ENCODE data around the gene C5orf22.

Gene C5orf22

DNA sequence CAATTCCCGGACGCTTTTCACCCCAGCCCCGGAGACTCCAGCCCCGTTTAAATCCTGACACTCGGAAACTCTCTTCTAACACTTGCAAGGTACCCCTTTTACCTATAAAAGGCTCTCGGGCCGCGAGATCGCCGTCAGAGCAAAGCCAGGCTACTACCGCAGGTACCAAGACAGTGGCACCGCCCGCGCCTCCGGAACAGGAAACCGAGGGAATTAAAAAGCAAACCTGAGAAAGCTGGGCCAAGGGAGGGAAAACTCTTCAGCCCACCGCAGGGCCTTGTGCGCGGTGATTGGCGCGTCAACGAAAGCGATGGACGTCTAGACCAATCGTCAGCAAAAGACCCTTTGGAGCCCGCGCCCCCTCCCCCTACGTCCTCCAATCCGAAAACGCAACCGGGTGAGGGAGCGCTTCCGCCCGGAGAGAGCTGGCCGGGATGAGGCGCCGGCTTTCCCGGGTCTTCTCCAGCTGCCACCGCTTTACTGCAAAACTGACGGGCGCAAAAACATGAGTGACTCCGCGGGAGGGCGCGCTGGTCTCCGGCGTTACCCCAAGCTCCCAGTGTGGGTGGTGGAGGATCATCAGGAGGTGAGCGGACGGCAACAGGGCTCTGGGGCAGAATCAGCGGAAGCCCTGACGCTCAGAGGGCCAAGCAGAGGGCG is at the start of gene C5orf22, which contains the start of gene DROSHA:
Gene C5orf22 (plus strand): TSS at position 414 of the 660 bp plus-strand sequence. CDS start 92 bp downstream, at position 506.
Gene DROSHA (minus strand): TSS at position 206 of the 660 bp plus-strand sequence. CDS start 3,034 bp downstream, outside the sequence.
- TF ChIP-seq, protein P1, sequence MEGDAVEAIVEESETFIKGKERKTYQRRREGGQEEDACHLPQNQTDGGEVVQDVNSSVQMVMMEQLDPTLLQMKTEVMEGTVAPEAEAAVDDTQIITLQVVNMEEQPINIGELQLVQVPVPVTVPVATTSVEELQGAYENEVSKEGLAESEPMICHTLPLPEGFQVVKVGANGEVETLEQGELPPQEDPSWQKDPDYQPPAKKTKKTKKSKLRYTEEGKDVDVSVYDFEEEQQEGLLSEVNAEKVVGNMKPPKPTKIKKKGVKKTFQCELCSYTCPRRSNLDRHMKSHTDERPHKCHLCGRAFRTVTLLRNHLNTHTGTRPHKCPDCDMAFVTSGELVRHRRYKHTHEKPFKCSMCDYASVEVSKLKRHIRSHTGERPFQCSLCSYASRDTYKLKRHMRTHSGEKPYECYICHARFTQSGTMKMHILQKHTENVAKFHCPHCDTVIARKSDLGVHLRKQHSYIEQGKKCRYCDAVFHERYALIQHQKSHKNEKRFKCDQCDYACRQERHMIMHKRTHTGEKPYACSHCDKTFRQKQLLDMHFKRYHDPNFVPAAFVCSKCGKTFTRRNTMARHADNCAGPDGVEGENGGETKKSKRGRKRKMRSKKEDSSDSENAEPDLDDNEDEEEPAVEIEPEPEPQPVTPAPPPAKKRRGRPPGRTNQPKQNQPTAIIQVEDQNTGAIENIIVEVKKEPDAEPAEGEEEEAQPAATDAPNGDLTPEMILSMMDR (conservative IDR thresholded peaks at IDR 0.05) = no peak
- H3K27ac ChIP-seq = peak within 1 kb of the TSS; percentile 76

DNA sequence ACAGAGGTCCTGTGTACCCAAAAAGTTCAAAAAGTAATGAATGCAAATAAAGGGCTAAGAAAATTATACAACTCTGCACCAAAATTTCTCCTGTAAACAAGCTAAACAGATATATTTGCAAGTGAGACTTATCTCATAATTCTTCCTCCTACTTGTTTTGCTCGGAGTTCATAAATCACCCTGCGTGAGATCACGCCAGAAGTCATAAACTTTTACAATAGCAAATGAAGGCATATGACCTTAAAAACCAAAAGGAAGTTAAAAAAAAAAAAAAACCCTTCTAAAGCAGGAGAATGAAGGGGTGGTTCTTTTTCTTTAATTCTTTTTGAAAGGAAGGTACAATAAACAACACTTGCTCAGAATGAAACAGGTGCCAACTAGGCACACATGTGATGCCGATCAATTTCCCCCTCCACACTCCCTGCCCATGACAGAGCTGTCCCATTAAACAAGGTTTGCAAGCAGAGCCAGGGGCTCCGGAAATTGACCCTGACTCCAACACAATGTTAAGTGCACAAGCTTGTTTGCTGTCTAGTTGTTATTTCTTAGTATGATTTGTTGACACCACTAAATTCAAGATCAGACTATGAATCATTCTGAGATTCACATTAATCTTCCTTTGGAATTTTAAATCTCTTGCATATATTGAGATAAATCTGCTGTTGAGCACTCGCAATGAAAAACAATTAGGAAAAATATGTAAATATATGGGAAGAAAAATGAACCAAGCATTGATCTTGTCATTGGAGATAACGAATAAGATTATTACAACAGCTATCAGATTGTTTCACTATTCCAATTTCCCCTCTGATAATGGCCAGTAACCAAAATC is 46.5 kb upstream of the C5orf22 start:
- H3K27ac ChIP-seq = peak overlapping the region; percentile 21; the same call in 1 of the 2 replicates
- TF ChIP-seq, protein P1 (conservative IDR thresholded peaks at IDR 0.05) = no peak

DNA sequence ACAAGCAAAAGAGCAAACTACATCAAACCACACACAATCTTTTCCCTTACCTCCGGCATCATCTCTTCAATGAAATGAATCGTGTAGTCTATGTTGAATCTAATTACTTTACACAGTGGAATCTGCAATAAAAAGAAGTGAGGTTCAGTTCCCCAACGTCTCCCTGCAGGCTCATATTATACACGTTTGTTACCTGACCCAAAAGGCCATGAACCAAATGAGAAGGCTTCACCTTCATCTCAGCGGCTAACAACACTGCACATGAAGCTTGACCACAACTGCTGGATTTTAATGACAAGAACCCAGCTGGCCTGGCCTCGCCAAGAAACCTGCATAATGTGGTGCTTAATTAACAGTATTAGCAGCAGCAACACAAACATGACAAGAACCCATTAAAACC is 45.7 kb upstream of the C5orf22 start:
- H3K27ac ChIP-seq = peak overlapping the region; percentile 21; the same call in 1 of the 2 replicates
- TF ChIP-seq, protein P1 (conservative IDR thresholded peaks at IDR 0.05) = no peak

GRCh38 chr5:31487506-31487905 is 44.6 kb upstream of the C5orf22 start:
- no peak overlapping the region for H3K27ac ChIP-seq
- TF ChIP-seq, protein P1 (conservative IDR thresholded peaks at IDR 0.05) = no peak

DNA sequence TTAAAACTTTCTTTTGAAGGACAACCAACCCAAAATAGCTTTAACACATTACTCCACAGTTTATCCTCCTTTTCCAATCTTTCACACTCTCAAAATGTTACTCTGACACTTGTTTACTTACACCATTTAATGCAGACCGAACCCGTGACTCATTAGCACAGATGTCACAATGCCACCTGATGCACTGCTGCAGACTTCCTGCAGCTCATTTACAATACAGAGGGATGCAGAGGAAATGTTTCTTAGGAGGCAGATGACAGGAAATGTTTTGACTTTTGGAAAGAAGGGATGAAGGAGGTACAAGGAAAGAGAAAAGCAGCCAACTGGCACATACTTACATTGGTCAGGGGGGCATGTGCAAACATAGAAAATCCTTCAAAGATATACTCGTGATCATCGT is 39.2 kb upstream of the C5orf22 start:
- H3K27ac ChIP-seq = no peak overlapping the region
- TF ChIP-seq, protein P1 (conservative IDR thresholded peaks at IDR 0.05) = no peak

GRCh38 chr5:31495336-31495735 is 36.8 kb upstream of the C5orf22 start:
- H3K27ac ChIP-seq = peak overlapping the region; percentile 15; the same call in 1 of the 2 replicates
- TF ChIP-seq, protein P1 (conservative IDR thresholded peaks at IDR 0.05) = no peak

DNA sequence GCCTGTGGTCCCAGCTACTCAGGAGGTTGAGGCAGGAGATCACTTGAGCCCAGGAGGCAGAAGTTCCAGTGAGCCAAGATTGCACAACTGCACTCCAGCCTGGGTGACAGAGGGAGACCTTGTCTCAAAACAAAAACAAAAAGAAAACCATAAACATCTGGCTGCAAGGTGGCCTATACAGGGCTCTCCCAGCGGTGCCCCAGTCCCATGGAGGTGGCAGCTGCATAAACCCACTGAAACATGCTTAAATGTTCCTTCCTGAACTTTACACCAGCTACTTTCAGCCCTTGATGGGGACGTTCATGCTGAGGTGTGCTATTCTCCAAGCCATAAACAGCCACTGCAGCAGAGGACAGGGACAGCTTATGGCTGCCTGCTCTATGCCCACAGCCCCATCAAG is 35.8 kb upstream of the C5orf22 start:
- TF ChIP-seq, protein P1 (conservative IDR thresholded peaks at IDR 0.05) = no peak

More for the DNA sequence above, 35.8 kb upstream of the C5orf22 start:
- H3K27ac ChIP-seq = no peak overlapping the region

Data from VCaP (cell line).